OCI-LY3 (cell line): Measurements from ENCODE around the gene HKDC1.
A peak's percentile ranks its signal among the peaks of the same experiment; 100 is the strongest.

ENCODE experiments used
- H2AFZ ChIP-seq: fragments of 200-600, 300-600 bp; shearing (Covaris generic); 2 replicates; pipeline ENCODE4 v1.6.0; 2014; ENCODE audit warnings: antibody characterized with exemption, low read depth, low read length
- H3K27ac ChIP-seq: fragments of 200-600, 300-600 bp; sonication (generic); 2 replicates; pipeline ENCODE4 v1.5.1; 2014; ENCODE audit warnings: mild to moderate bottlenecking, low read length, moderate library complexity, mixed read lengths
- H3K27me3 ChIP-seq: fragments of 200-600, 300-600 bp; sonication (generic); 2 replicates; pipeline ENCODE4 v1.6.1; 2014; ENCODE audit warnings: low read depth, low read length, mixed read lengths
- H3K36me3 ChIP-seq: fragments of 200-600, 300-600 bp; sonication (generic); replicated peaks from 2 replicates; pipeline ENCODE3; 2014; ENCODE audit warnings: low read depth, low read length, mixed read lengths
- H3K4me1 ChIP-seq: fragments of 300-600, 200-600 bp; sonication (generic); 2 replicates; pipeline ENCODE4 v1.6.1; 2014; ENCODE audit warnings: low read length, mixed read lengths
- H3K4me2 ChIP-seq: fragments of 200-600, 300-600 bp; sonication (generic); 2 replicates; pipeline ENCODE4 v1.6.1; 2014; ENCODE audit warnings: low read length, mixed read lengths
- H3K4me3 ChIP-seq: fragments of 300-600, 200-600 bp; sonication (generic); 2 replicates; pipeline ENCODE4 v1.5.1; 2014; ENCODE audit warnings: antibody characterized with exemption, mild to moderate bottlenecking, low read length, moderate library complexity
- H3K79me2 ChIP-seq: fragments of 300-600, 200-600 bp; shearing (Covaris generic); 2 replicates; pipeline ENCODE4 v1.6.1; 2014; ENCODE audit warnings: mild to moderate bottlenecking, low read length, mixed read lengths
- H3K9ac ChIP-seq: fragments of 300-600, 200-600 bp; shearing (Covaris generic); 2 replicates; pipeline ENCODE4 v1.6.0; 2014; ENCODE audit warnings: mild to moderate bottlenecking, low read length, moderate library complexity
- H3K9me3 ChIP-seq: fragments of 200-600, 300-600 bp; shearing (Covaris generic); 2 replicates; pipeline ENCODE4 v1.6.1; 2014; ENCODE audit warnings: low read length, mixed read lengths; ENCODE audit not compliant: insufficient read depth
- H4K20me1 ChIP-seq: fragments of 200-600, 300-600 bp; sonication (generic); 2 replicates; pipeline ENCODE4 v1.6.1; 2016; ENCODE audit warnings: low read length, mixed read lengths; ENCODE audit not compliant: insufficient read depth
- EZH2phosphoT487 ChIP-seq: fragments of 200-600 bp; shearing (Covaris generic); IDR thresholded peaks from 2 replicates; pipeline ENCODE4 v1.6.1; 2018; ENCODE audit warnings: antibody characterized with exemption, mixed run types, low read depth
- TF ChIP-seq, protein P1 (sequence below): fragments of 200-600, 300-600 bp; sonication (generic); IDR thresholded peaks from 2 replicates; pipeline ENCODE4 v1.5.1; 2014; ENCODE audit warnings: antibody characterized with exemption, low read length, low read depth

Gene HKDC1

DNA sequence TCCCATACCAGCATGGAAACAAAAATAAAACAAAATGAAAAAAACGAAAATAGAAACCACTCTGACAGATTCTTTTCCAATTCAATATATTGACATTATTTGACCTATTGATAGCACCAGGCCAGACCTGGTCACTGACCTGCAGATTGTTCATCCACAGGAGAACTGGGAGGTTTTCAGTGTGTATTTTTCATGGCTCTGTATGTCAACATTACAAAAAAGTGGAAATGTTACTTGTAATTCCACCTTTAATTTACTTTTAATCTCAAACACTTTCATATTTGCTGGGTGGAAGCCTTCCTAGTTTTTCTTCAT is 2.9 kb downstream of the HKDC1 start:
- Histone ChIP-seq H3K4me2 (peak overlapping the region; percentile 67), H3K27ac (no peak overlapping the region), H3K9me3 (no peaks in the 10 kb centered on the region), H3K4me3 (0 out of 2 replicates have a peak overlapping the region, but pooled peaks have one; percentile 6), H3K9ac (no peak overlapping the region), H4K20me1 (no peaks in the 10 kb centered on the region), H3K27me3 (no peaks in the 10 kb centered on the region), H2AFZ (peak overlapping the region; percentile 98), H3K36me3 (no peaks in the 10 kb centered on the region), H3K79me2 (no peaks in the 10 kb centered on the region), H3K4me1 (peaks cover 11% of the 10 kb centered on the region)
- TF ChIP-seq, protein P1, sequence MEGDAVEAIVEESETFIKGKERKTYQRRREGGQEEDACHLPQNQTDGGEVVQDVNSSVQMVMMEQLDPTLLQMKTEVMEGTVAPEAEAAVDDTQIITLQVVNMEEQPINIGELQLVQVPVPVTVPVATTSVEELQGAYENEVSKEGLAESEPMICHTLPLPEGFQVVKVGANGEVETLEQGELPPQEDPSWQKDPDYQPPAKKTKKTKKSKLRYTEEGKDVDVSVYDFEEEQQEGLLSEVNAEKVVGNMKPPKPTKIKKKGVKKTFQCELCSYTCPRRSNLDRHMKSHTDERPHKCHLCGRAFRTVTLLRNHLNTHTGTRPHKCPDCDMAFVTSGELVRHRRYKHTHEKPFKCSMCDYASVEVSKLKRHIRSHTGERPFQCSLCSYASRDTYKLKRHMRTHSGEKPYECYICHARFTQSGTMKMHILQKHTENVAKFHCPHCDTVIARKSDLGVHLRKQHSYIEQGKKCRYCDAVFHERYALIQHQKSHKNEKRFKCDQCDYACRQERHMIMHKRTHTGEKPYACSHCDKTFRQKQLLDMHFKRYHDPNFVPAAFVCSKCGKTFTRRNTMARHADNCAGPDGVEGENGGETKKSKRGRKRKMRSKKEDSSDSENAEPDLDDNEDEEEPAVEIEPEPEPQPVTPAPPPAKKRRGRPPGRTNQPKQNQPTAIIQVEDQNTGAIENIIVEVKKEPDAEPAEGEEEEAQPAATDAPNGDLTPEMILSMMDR: no peak
- TF ChIP-seq EZH2phosphoT487: no peak

GRCh38 chr10:69224862-69225657 is 4.9 kb downstream of the HKDC1 start:
- no peak for TF ChIP-seq EZH2phosphoT487
- TF ChIP-seq, protein P1: no peak
- no peaks in the 10 kb centered on the region for H3K79me2 ChIP-seq
- peaks cover 20% of the 10 kb centered on the region for H3K4me1 ChIP-seq

DNA sequence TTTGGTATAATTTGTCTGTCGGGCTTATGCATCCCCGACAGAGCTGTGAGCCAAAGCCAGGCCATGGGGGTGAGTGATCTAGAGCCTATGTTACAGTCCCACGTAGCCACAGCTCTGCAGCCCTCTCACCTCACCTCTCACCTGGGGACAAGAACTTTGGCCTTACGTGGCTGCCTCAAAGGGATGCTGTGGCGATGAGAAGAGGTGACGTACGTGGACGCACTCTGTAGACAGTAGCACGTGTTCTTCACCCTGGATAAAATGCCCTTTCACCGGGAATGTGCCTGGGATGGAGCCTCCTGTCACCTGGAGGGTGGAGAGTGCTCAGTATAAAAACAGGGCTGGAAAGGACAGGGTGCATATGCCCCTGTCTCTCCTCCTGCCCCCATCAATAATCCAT is 5.5 kb downstream of the HKDC1 start:
- peaks cover 20% of the 10 kb centered on the region for H3K4me1 ChIP-seq
- TF ChIP-seq EZH2phosphoT487: no peak
- TF ChIP-seq, protein P1: no peak
- H3K9me3 ChIP-seq: no peaks in the 10 kb centered on the region
- H3K27ac ChIP-seq: no peak overlapping the region
- H3K79me2 ChIP-seq: no peaks in the 10 kb centered on the region
- H3K9ac ChIP-seq: no peak overlapping the region
- H3K36me3 ChIP-seq: no peaks in the 10 kb centered on the region
- no peak overlapping the region for H3K4me2 ChIP-seq
- no peak overlapping the region for H2AFZ ChIP-seq
- no peak overlapping the region for H3K4me3 ChIP-seq
- H4K20me1 ChIP-seq: no peaks in the 10 kb centered on the region
- H3K27me3 ChIP-seq: no peaks in the 10 kb centered on the region

More at GRCh38 chr10:69224862-69225657, 4.9 kb downstream of the HKDC1 start:
- Histone ChIP-seq H3K4me3 (no peak overlapping the region), H3K36me3 (no peaks in the 10 kb centered on the region), H3K9ac (no peak overlapping the region), H3K4me2 (no peak overlapping the region), H4K20me1 (no peaks in the 10 kb centered on the region), H3K27ac (no peak overlapping the region), H2AFZ (no peak overlapping the region), H3K9me3 (no peaks in the 10 kb centered on the region), H3K27me3 (no peaks in the 10 kb centered on the region)

DNA sequence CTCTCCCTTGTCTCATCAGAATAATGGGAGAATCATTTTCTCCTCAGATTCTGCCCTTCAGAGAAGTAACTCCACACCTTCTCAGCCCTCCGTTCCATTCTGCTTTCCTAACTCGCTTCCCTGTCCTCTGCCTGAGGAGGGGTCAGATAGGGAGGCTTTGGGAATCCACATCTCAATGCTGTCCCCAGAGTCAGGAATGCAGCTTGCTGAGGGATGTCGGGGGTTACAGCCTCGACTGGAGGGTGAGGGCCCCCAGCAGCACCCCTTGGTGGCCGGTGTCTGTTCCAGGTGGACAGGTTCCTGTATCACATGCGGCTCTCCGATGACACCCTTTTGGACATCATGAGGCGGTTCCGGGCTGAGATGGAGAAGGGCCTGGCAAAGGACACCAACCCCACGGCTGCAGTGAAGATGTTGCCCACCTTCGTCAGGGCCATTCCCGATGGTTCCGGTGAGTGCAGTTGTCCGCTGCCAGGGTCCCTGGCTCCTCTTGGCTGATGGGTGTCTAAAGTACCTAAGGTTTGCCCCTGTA is 6.9 kb downstream of the HKDC1 start:
- Histone ChIP-seq H3K4me1 (peaks cover 18% of the 10 kb centered on the region), H3K27ac (no peak overlapping the region), H2AFZ (no peak overlapping the region), H3K79me2 (no peaks in the 10 kb centered on the region), H3K9ac (no peak overlapping the region), H3K36me3 (no peaks in the 10 kb centered on the region), H4K20me1 (no peaks in the 10 kb centered on the region), H3K27me3 (no peaks in the 10 kb centered on the region), H3K4me2 (no peak overlapping the region), H3K4me3 (no peak overlapping the region), H3K9me3 (no peaks in the 10 kb centered on the region)
- TF ChIP-seq, protein P1: no peak
- no peak for TF ChIP-seq EZH2phosphoT487
